PC-9 (cell line): Measurements from ENCODE around the gene ACCS.
A peak's percentile ranks its signal among the peaks of the same experiment; 100 is the strongest.

Experiments
- EZH2 ChIP-seq: fragments of 200-600 bp; sonication (generic); IDR thresholded peaks from 2 replicates; pipeline ENCODE4 v1.8.0; 2017; ENCODE audit warnings: antibody characterized with exemption, low read depth
- TF ChIP-seq, protein P1 (sequence below): fragments of 200-600 bp; sonication (generic); conservative IDR thresholded peaks from 2 replicates; pipeline ENCODE4 v1.6.1; 2017; ENCODE audit warnings: mixed run types, antibody characterized with exemption, mild to moderate bottlenecking, moderate library complexity

- TF ChIP-seq, protein P1, sequence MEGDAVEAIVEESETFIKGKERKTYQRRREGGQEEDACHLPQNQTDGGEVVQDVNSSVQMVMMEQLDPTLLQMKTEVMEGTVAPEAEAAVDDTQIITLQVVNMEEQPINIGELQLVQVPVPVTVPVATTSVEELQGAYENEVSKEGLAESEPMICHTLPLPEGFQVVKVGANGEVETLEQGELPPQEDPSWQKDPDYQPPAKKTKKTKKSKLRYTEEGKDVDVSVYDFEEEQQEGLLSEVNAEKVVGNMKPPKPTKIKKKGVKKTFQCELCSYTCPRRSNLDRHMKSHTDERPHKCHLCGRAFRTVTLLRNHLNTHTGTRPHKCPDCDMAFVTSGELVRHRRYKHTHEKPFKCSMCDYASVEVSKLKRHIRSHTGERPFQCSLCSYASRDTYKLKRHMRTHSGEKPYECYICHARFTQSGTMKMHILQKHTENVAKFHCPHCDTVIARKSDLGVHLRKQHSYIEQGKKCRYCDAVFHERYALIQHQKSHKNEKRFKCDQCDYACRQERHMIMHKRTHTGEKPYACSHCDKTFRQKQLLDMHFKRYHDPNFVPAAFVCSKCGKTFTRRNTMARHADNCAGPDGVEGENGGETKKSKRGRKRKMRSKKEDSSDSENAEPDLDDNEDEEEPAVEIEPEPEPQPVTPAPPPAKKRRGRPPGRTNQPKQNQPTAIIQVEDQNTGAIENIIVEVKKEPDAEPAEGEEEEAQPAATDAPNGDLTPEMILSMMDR, result peak; percentile 89
- no peak for TF ChIP-seq EZH2
These were observed 67.4 kb downstream of the ACCS start for GRCh38 chr11:44133335-44133946.
